ENCODE results near the gene CCM2.

DNA sequence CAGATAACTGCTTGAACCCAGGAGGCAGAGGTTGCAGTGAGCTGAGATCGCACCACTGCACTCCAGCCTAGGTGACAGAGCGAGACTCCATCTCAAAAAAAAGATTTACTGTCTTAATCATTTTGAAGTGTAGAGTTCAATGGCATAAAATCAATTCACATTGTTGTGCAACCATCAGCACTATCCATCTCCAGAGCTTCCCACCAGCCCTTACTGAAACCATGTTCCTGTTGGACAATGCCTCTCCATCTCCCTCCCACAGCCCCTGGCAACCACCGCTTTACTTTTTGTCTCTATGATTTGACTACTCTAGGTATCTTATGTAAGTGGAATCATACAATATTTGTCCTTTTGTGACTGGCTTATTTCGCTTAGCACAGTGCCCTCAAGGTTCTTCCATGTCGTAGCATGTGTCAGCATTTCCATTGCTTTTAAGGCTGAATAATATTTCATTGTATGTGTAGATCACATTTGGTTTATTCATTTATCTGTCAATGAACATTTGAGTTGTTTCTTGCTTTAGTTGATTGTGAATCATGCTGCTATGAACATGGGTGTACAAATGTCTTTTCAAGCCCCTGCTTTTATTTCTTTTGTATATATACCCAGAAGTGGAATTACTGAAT lies 55.7 kb downstream of the CCM2 start:
- TF ChIP-seq CTCF (IDR thresholded peaks at IDR 0.05; ENCODE audit: insufficient read depth, low read depth, low read length): no peak
- no peak for TF ChIP-seq EZH2 (IDR thresholded peaks at IDR 0.05; ENCODE audit: insufficient read depth, low read length)

All from astrocyte (in vitro differentiated cells and primary cell).